ENCODE measurements around the gene STMN1.

- TF ChIP-seq CTCF (IDR thresholded peaks at IDR 0.05): no peak
- TF ChIP-seq EZH2 (IDR thresholded peaks at IDR 0.05): no peak
Observed at GRCh38 chr1:25854554-25854953, 51.7 kb downstream of the STMN1 start.

Data from neural progenitor cell (in vitro differentiated cells).